Cardiac muscle cell (in vitro differentiated cells and primary cell): ENCODE measurements around the gene FAM120A. TPM values are rescaled to one million over a fixed set of nuclear protein-coding genes. Genes with fewer than 3 reads are reported as not detected.

Source experiments
- DNase-seq, 2 donors: peaks; one replicate each; pipeline versions ENCODE4 v3.0.0 to v3.0.0-alpha.2; 2010 to 2017; ENCODE audit warnings: low read depth in 1 of 2, low spot score in 1 of 2
- H3K27ac ChIP-seq: fragments of 200-600 bp; sonication (generic); 2 replicates; pipeline ENCODE4 v1.5.1; 2016
- H3K27me3 ChIP-seq: fragments of 200-600 bp; sonication (generic); 2 replicates; pipeline ENCODE4 v1.6.0; 2016; ENCODE audit warnings: control low read depth
- H3K36me3 ChIP-seq: fragments of 200-600 bp; sonication (generic); 2 replicates; pipeline ENCODE4 v1.5.1; 2016; ENCODE audit warnings: control low read depth
- H3K4me1 ChIP-seq: fragments of 200-600 bp; sonication (generic); 2 replicates; pipeline ENCODE4 v1.8.1; 2017; ENCODE audit warnings: low read depth, mild to moderate bottlenecking, mixed run types
- H3K4me3 ChIP-seq: fragments of 200-600 bp; sonication (generic); 2 replicates; pipeline ENCODE4 v1.5.1; 2016; ENCODE audit warnings: mild to moderate bottlenecking
- H3K9me3 ChIP-seq: fragments of 200-600 bp; sonication (generic); 2 replicates; pipeline ENCODE4 v1.5.1; 2017; ENCODE audit warnings: low read depth, mild to moderate bottlenecking, control low read depth
- CTCF ChIP-seq: IDR thresholded peaks from 2 replicates; pipeline ENCODE4 v1.5.1; 2012; ENCODE audit warnings: low read depth, mild to moderate bottlenecking, low read length
- polyA plus RNA-seq: library from polyadenylated mRNA; unstranded; fragments of >200 nt; fragmentation: Nextera tagmentation; extraction: Ambion mirVana; gene quantifications from 2 replicates; pipeline ENCODE4 v1.2.1, GENCODE V29; 2016
- total RNA-seq: library from RNA; depleted of rRNA; stranded (reverse); fragments of >200 nt; gene quantifications from 2 replicates; pipeline ENCODE4 v1.2.3, GENCODE V29; 2016

Gene FAM120A
- total and polyA plus RNA-seq, 2 experiments from 2014 or later: 12.9 to 39.8 TPM

GRCh38 chr9:93601063-93601462 lies 149.6 kb downstream of the FAM120A start:
- Histone ChIP-seq H3K36me3 (no peaks in the 10 kb centered on the region), H3K4me3 (no peak overlapping the region), H3K4me1 (no peaks in the 10 kb centered on the region), H3K27me3 (no peaks in the 10 kb centered on the region), H3K9me3 (no peaks in the 10 kb centered on the region), H3K27ac (no peak overlapping the region)
- DNase-seq: no peak
- TF ChIP-seq CTCF: no peak

- no peak for DNase-seq
- TF ChIP-seq CTCF: no peak
- Histone ChIP-seq H3K36me3 (no peaks in the 10 kb centered on the region), H3K4me3 (no peak overlapping the region), H3K27me3 (no peaks in the 10 kb centered on the region), H3K9me3 (no peaks in the 10 kb centered on the region), H3K27ac (no peak overlapping the region), H3K4me1 (no peaks in the 10 kb centered on the region)
Observed at GRCh38 chr9:93601666-93602065, 150.2 kb downstream of the FAM120A start.

- no peak for DNase-seq
Observed at GRCh38 chr9:93603011-93603410, 151.5 kb downstream of the FAM120A start.

DNA sequence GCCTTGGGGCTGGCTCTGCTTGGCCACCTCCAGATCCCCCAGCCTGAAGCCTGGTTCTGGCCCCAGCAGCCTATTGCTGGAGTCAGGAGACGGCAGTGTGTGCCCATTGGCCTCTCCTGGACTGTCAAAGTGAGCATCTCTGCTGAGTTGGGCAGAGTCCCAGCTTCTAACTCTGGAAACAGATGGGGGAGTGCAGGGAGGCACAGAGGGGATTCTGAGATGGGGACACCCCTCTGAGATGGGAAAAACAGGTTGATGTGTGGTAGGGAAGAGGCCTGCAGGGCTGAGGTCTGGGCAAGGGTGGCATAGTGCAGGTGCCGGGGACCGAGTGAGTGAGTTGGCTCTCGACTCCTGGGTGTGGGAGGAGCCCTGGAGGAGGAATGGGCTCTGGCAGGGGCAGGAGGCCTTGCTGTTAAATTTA lies 152.4 kb downstream of the FAM120A start:
- Histone ChIP-seq H3K4me3 (no peak overlapping the region), H3K36me3 (no peaks in the 10 kb centered on the region), H3K4me1 (no peaks in the 10 kb centered on the region), H3K27me3 (no peaks in the 10 kb centered on the region), H3K9me3 (no peaks in the 10 kb centered on the region), H3K27ac (no peak overlapping the region)
- TF ChIP-seq CTCF: no peak
- no peak for DNase-seq

More at GRCh38 chr9:93603011-93603410, 151.5 kb downstream of the FAM120A start:
- H3K36me3 ChIP-seq: no peaks in the 10 kb centered on the region
- TF ChIP-seq CTCF: no peak
- H3K27ac ChIP-seq: no peak overlapping the region
- H3K4me3 ChIP-seq: no peak overlapping the region
- no peaks in the 10 kb centered on the region for H3K27me3 ChIP-seq
- no peaks in the 10 kb centered on the region for H3K4me1 ChIP-seq
- H3K9me3 ChIP-seq: no peaks in the 10 kb centered on the region

DNA sequence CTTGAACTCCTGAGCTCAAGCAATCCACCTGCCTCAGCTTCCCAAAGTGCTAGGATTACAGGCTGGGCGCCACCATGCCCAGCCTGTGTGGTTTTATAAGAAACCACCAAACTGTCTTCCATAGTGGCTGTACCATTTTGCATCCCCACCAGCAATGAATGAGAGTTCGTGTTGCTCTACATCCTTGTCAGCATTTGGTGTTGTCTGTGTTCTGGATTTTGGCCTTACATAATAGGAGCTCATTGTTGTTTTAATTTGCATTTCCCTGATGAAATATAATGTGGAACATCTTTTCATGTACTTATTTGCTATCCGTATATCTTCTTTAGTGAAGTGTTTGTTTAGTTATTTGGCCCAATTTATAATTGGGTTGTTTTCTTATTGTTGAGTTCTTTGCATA lies 154.7 kb downstream of the FAM120A start:
- no peak for TF ChIP-seq CTCF
- Histone ChIP-seq H3K27ac (no peak overlapping the region), H3K4me3 (no peak overlapping the region), H3K36me3 (no peaks in the 10 kb centered on the region), H3K4me1 (no peaks in the 10 kb centered on the region), H3K9me3 (no peaks in the 10 kb centered on the region), H3K27me3 (no peaks in the 10 kb centered on the region)
- no peak for DNase-seq

GRCh38 chr9:93610206-93610605 lies 158.7 kb downstream of the FAM120A start:
- Histone ChIP-seq H3K4me3 (no peak overlapping the region), H3K9me3 (no peaks in the 10 kb centered on the region), H3K27me3 (no peaks in the 10 kb centered on the region), H3K36me3 (no peaks in the 10 kb centered on the region), H3K4me1 (no peaks in the 10 kb centered on the region), H3K27ac (no peak overlapping the region)
- no peak for DNase-seq
- TF ChIP-seq CTCF: no peak
